Mucosa of descending colon (tissue), 3 donors: ENCODE results near the gene BBS1. TPM values are rescaled to one million over a fixed set of nuclear protein-coding genes. Genes with fewer than 3 reads are reported as not detected.
A peak's percentile ranks its signal among the peaks of the same experiment; 100 is the strongest.

Experiments
- ATAC-seq: fragments of 200-7000 bp; cut with Tn5 transposase; one replicate; pipeline ENCODE4 v1.9.1; 2020; ENCODE audit warnings: mild to moderate bottlenecking, moderate library complexity
- DNase-seq, 3 donors: peaks; one replicate each; pipeline ENCODE4 v3.0.0-alpha.2; 2020
- H3K36me3 ChIP-seq: fragments of 200-600 bp; one replicate; pipeline ENCODE4 v1.8.0; 2021; ENCODE audit warnings: low read depth, mild to moderate bottlenecking
- H3K4me1 ChIP-seq: fragments of 200-600 bp; one replicate; pipeline ENCODE4 v1.8.0; 2021; ENCODE audit warnings: low read depth, mild to moderate bottlenecking
- H3K4me3 ChIP-seq: fragments of 200-600 bp; one replicate; pipeline ENCODE4 v1.8.0; 2021; ENCODE audit warnings: mild to moderate bottlenecking
- H3K9me3 ChIP-seq: fragments of 200-600 bp; one replicate; pipeline ENCODE4 v1.8.0; 2021; ENCODE audit warnings: mild to moderate bottlenecking
- CTCF ChIP-seq: fragments of 200-600 bp; IDR thresholded peaks from one replicate; pipeline ENCODE4 v1.8.0; 2022; ENCODE audit warnings: antibody characterized with exemption, mild to moderate bottlenecking
- intact Hi-C, 2 donors: fragments of 100-400 bp; cut with DNase I in 1 of 2; cut with micrococcal nuclease in 1 of 2; formaldehyde crosslinking; loops; one replicate each; pipeline versions ENCODE4 v1.11.0 to v1.11.1; 2022; cut with DNase I, micrococcal nuclease
- total RNA-seq, 3 donors: library from RNA; stranded (reverse); fragmentation: NEBNext Ultra II Directional in 2 of 3; extraction: Animal tissue kit (Norgen Biotek cat#: 25700) in 2 of 3; gene quantifications; one replicate each; pipeline versions ENCODE4 v1.2.1 to v1.2.4, GENCODE V29; 2021 to 2023
- donor health status: DM: no; HTN: no; CAD: no; lungs with moderate emphysema.
- donor health status: DM: no; HTN: no; CAD: no.
- donor health status: DM: no; HTN: yes; CAD: no.

BBS1 gene
- total RNA-seq, 3 donors from 2014 or later = 27.7 to 49.3 (median 35.4) TPM

- Histone ChIP-seq H3K36me3 (no peaks in the 10 kb centered on the region), H3K9me3 (no peaks in the 10 kb centered on the region), H3K4me1 (peaks cover 4% of the 10 kb centered on the region), H3K4me3 (no peak overlapping the region)
- no peak for ATAC-seq
- intact Hi-C loops = no loop called here
- no peak for TF ChIP-seq CTCF
- DNase-seq = no peak
Observed at GRCh38 chr11:66569076-66569475, 58.6 kb downstream of the BBS1 start.

GRCh38 chr11:66570079-66570849 lies 59.8 kb downstream of the BBS1 start:
- no peak overlapping the region for H3K4me3 ChIP-seq
- intact Hi-C loops = no loop called here
- no peak for TF ChIP-seq CTCF
- H3K4me1 ChIP-seq = peaks cover 4% of the 10 kb centered on the region
- DNase-seq = no peak
- ATAC-seq = no peak
- no peaks in the 10 kb centered on the region for H3K36me3 ChIP-seq
- no peaks in the 10 kb centered on the region for H3K9me3 ChIP-seq

GRCh38 chr11:66570850-66571180 lies 60.4 kb downstream of the BBS1 start:
- Histone ChIP-seq H3K4me3 (no peak overlapping the region), H3K9me3 (no peaks in the 10 kb centered on the region), H3K4me1 (peaks cover 4% of the 10 kb centered on the region), H3K36me3 (no peaks in the 10 kb centered on the region)
- ATAC-seq (no peak), DNase-seq (no peak)
- TF ChIP-seq CTCF = no peak
- intact Hi-C loops = no loop called here

GRCh38 chr11:66579017-66579606 lies 68.7 kb downstream of the BBS1 start:
- Histone ChIP-seq H3K9me3 (peaks cover 11% of the 10 kb centered on the region), H3K4me3 (no peak overlapping the region), H3K4me1 (no peaks in the 10 kb centered on the region), H3K36me3 (no peaks in the 10 kb centered on the region)
- intact Hi-C loops = loop anchor here (5.0 kb wide), 2 partner anchors 98 to 103 kb away; partner anchors contain the start of gene RBM4B (in 1 of the 2)
- TF ChIP-seq CTCF = peak; percentile 50
- peak; percentile 67 to 84 (median 83) for DNase-seq
- ATAC-seq = peak; percentile 87

- ATAC-seq = no peak
- DNase-seq = no peak
- H3K4me3 ChIP-seq = no peak overlapping the region
- no peaks in the 10 kb centered on the region for H3K36me3 ChIP-seq
- no peak for TF ChIP-seq CTCF
- intact Hi-C loops = no loop called here
- H3K4me1 ChIP-seq = no peaks in the 10 kb centered on the region
- H3K9me3 ChIP-seq = peaks cover 11% of the 10 kb centered on the region
Observed at GRCh38 chr11:66580803-66581202, 70.4 kb downstream of the BBS1 start.
